ENCODE results near the gene PBX2. TPM values are rescaled to one million over a fixed set of nuclear protein-coding genes. Genes with fewer than 3 reads are reported as not detected.

The PBX2 gene
- total and polyA plus RNA-seq, 2 of the 4 experiments (the other 2 are of a cell fraction) = 17.7 to 56.8 TPM

GRCh38 chr6:32153564-32154513, 36.2 kb downstream of the PBX2 start, which contains the start of gene PPT2 (continued):
- TF ChIP-seq NFE2L2 (IDR thresholded peaks at IDR 0.05; ENCODE audit: low read depth, low read length) (no peak), RAD21 (IDR thresholded peaks at IDR 0.05; ENCODE audit: low read length) (no peak), MXI1 (IDR thresholded peaks at IDR 0.05; ENCODE audit: borderline replicate concordance, low read depth, low read length) (no peak), RCOR1 (IDR thresholded peaks at IDR 0.05; ENCODE audit: insufficient replicate concordance, low read length) (no peak)
